HG02938 (cell line): ENCODE results near the gene DOCK1.
"Not testable (repeated sequence)": the region's sequence is repeated elsewhere in the genome, so short reads cannot be mapped to it uniquely, and the experiment has no call there.

Experiments used
- ATAC-seq: cut with Tn5 transposase; IDR thresholded peaks from one replicate; pipeline ENCODE4 v1.9.1; 2021; ENCODE audit warnings: mild to moderate bottlenecking, moderate library complexity; ENCODE audit not compliant: unreplicated experiment

The DOCK1 gene

GRCh38 chr10:127257395-127257794, 352.2 kb downstream of the DOCK1 start:
- ATAC-seq = no peak

- no peak for ATAC-seq
These were observed 354.1 kb downstream of the DOCK1 start for GRCh38 chr10:127259347-127259746.

GRCh38 chr10:127262606-127263005, 357.4 kb downstream of the DOCK1 start:
- ATAC-seq = no peak

- ATAC-seq = no peak
These were observed 360.1 kb downstream of the DOCK1 start for GRCh38 chr10:127265288-127265687.

- ATAC-seq = no peak
These were observed 361.2 kb downstream of the DOCK1 start for GRCh38 chr10:127266431-127266830.

- ATAC-seq = no peak
These were observed 362.2 kb downstream of the DOCK1 start for GRCh38 chr10:127267442-127267841.

- ATAC-seq = no peak
These were observed 366.8 kb downstream of the DOCK1 start for GRCh38 chr10:127272076-127272475.

- ATAC-seq = no peak
These were observed 370.0 kb downstream of the DOCK1 start for GRCh38 chr10:127275272-127275671.

GRCh38 chr10:127275793-127276450, 370.7 kb downstream of the DOCK1 start:
- ATAC-seq = no peak

- ATAC-seq = no peak
These were observed 371.7 kb downstream of the DOCK1 start for GRCh38 chr10:127276794-127277462.

- no peak for ATAC-seq
These were observed 372.8 kb downstream of the DOCK1 start for GRCh38 chr10:127278001-127278400.

GRCh38 chr10:127279334-127279774, 374.1 kb downstream of the DOCK1 start:
- no peak for ATAC-seq

GRCh38 chr10:127280446-127280845, 375.2 kb downstream of the DOCK1 start:
- ATAC-seq = no peak

- no peak for ATAC-seq
These were observed 377.8 kb downstream of the DOCK1 start for GRCh38 chr10:127283017-127283416.

GRCh38 chr10:127283576-127283975, 378.3 kb downstream of the DOCK1 start:
- ATAC-seq = no peak

- ATAC-seq = no peak
These were observed 385.6 kb downstream of the DOCK1 start for GRCh38 chr10:127290850-127291249.

- no peak for ATAC-seq
These were observed 386.1 kb downstream of the DOCK1 start for GRCh38 chr10:127291329-127291728.

- no peak for ATAC-seq
These were observed 387.7 kb downstream of the DOCK1 start for GRCh38 chr10:127292888-127293287.

GRCh38 chr10:127293640-127294039, 388.4 kb downstream of the DOCK1 start:
- ATAC-seq = no peak

GRCh38 chr10:127296696-127297095, 391.5 kb downstream of the DOCK1 start:
- no peak for ATAC-seq

GRCh38 chr10:127298381-127298780, 393.2 kb downstream of the DOCK1 start:
- ATAC-seq = no peak

- ATAC-seq = not testable (repeated sequence)
These were observed 394.0 kb downstream of the DOCK1 start for GRCh38 chr10:127299192-127299591.
